Measurements from ENCODE around the gene TNFSF9. TPM values are rescaled to one million over a fixed set of nuclear protein-coding genes. Genes with fewer than 3 reads are reported as not detected.

Gene TNFSF9
- total and polyA plus RNA-seq, 2 of the 8 experiments (the other 6 are each of a cell fraction or from before 2014, with no cell fraction given): 1.7 to 4.4 TPM

GRCh38 chr19:6580313-6580712, 49.5 kb downstream of the TNFSF9 start (continued):
- TF ChIP-seq EZH2 (IDR thresholded peaks at IDR 0.05; ENCODE audit: low read depth, low read length, severe bottlenecking) (no peak), ASH2L (IDR thresholded peaks at IDR 0.05; ENCODE audit: low read length) (no peak), CEBPB (IDR thresholded peaks at IDR 0.05; ENCODE audit: low read depth, low read length) (no peak), SP2 (IDR thresholded peaks at IDR 0.05; ENCODE audit: low read length) (no peak)

All from H1 (cell line).